Esophagus squamous epithelium (tissue), 4 donors: Measurements from ENCODE around the gene FOXK2.

Experiments used
- POLR2A ChIP-seq, 4 donors: fragments of 450-650 bp; IDR thresholded peaks; one replicate each; pipeline ENCODE4 v1.6.1; 2017; ENCODE audit warnings: antibody characterized with exemption in 4 of 4, mild to moderate bottlenecking in 4 of 4, moderate library complexity in 3 of 4
- TF ChIP-seq, protein P1 (sequence below), 6 experiments: fragments of 450-650 bp in 4 of 6; fragments of 200-600 bp in 2 of 6; sonication (generic) in 2 of 6; IDR thresholded peaks; one replicate each; pipeline ENCODE4 v1.5.1; 2016 to 2019; ENCODE audit warnings: antibody characterized with exemption in 6 of 6, mild to moderate bottlenecking in 4 of 6, moderate library complexity in 4 of 6

DNA sequence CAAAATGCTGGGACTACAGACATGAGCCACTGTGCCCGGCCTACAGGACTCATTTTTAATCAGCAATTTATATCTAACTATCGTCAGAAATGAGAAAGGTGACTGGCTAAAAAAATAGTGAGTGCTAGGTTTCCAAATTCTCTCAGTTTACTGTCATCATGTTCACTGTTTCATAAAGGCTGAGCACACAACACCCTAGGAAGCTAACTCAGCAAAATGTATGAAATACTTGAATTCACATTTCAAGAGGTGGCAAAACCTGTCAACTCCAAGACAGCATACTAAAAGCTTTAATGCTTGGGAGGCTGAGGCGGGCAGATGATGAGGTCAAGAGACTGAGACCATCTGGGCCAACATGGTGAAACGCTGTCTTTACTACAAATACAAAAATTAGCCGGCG is 112.0 kb downstream of the FOXK2 start:
- TF ChIP-seq POLR2A (IDR thresholded peaks at IDR 0.05): no peak
- TF ChIP-seq, protein P1, sequence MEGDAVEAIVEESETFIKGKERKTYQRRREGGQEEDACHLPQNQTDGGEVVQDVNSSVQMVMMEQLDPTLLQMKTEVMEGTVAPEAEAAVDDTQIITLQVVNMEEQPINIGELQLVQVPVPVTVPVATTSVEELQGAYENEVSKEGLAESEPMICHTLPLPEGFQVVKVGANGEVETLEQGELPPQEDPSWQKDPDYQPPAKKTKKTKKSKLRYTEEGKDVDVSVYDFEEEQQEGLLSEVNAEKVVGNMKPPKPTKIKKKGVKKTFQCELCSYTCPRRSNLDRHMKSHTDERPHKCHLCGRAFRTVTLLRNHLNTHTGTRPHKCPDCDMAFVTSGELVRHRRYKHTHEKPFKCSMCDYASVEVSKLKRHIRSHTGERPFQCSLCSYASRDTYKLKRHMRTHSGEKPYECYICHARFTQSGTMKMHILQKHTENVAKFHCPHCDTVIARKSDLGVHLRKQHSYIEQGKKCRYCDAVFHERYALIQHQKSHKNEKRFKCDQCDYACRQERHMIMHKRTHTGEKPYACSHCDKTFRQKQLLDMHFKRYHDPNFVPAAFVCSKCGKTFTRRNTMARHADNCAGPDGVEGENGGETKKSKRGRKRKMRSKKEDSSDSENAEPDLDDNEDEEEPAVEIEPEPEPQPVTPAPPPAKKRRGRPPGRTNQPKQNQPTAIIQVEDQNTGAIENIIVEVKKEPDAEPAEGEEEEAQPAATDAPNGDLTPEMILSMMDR (IDR thresholded peaks at IDR 0.05): no peak
